ENCODE results near the gene DTX1. TPM values are rescaled to one million over a fixed set of nuclear protein-coding genes. Genes with fewer than 3 reads are reported as not detected.

Gene DTX1
- total RNA-seq, 1 experiment from 2014 or later = 3.0 TPM

DNA sequence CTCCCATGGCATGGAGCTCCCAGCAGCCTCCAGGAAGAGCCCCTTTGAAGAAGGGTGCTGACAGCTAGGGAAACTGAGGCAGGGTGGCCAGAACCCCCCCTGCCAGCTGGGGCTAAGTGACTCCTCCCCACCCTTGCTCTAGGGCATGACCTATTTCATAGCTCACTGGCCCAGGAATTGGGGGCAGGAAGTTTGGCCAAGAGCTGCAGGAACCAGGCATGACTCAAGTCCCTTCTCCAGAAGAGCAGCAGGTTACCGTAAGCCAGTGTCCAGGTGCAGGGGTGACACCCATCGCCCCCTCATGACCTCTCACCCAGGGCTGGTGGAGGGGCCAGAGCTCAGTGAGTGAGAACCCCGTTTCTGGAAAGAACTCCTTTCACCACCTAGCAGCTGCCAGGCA, 77.1 kb downstream of the DTX1 start:
- Histone ChIP-seq H3K4ac (ENCODE audit: low read depth, low read length) (no peak overlapping the region), H2BK12ac (ENCODE audit: insufficient read length, low read depth, low read length) (no peak overlapping the region), H3K9ac (ENCODE audit: extremely low read depth, insufficient read length, low read length) (no peak overlapping the region), H4K8ac (replicated peaks; ENCODE audit: insufficient read length, low read depth, low read length) (no peak overlapping the region), H4K20me1 (ENCODE audit: control insufficient read depth, insufficient read depth, insufficient read length) (no peaks in the 10 kb centered on the region), H2AFZ (ENCODE audit: low read length) (no peak overlapping the region), H2BK5ac (ENCODE audit: insufficient read length, low read length) (no peak overlapping the region), H4K91ac (ENCODE audit: insufficient read length, low read depth, low read length) (no peak overlapping the region), H3K79me1 (ENCODE audit: insufficient read depth, low read depth, low read length, poor library complexity, severe bottlenecking) (no peaks in the 10 kb centered on the region), H3K27me3 (ENCODE audit: insufficient read depth, low read length) (no peaks in the 10 kb centered on the region), H3K23me2 (ENCODE audit: insufficient read length, low read depth, low read length, poor library complexity, severe bottlenecking) (peaks cover 12% of the 10 kb centered on the region), H3K18ac (ENCODE audit: insufficient read length, low read depth, low read length) (no peak overlapping the region), H3K79me2 (ENCODE audit: insufficient read depth, low read length) (no peaks in the 10 kb centered on the region), H3K4me2 (ENCODE audit: insufficient read depth, insufficient read length, low read length) (no peak overlapping the region), H3K14ac (ENCODE audit: insufficient read depth, low read length) (no peak overlapping the region), H3K56ac (ENCODE audit: insufficient read length, low read depth, low read length) (no peak overlapping the region), H2AK5ac (ENCODE audit: insufficient read length, low read length) (no peak overlapping the region), H3K9me3 (ENCODE audit: control insufficient read depth, low read depth, low read length) (no peaks in the 10 kb centered on the region), H2BK20ac (ENCODE audit: low read depth, low read length, poor library complexity, severe bottlenecking) (no peak overlapping the region), H3K23ac (ENCODE audit: insufficient read length, low read depth, low read length) (no peak overlapping the region), H4K5ac (ENCODE audit: insufficient read length, low read depth, low read length) (no peak overlapping the region), H3K27ac (ENCODE audit: insufficient read length, low read depth, low read length) (no peak overlapping the region), H2BK15ac (ENCODE audit: low read depth, low read length) (no peak overlapping the region), H2BK120ac (ENCODE audit: low read depth, low read length, poor library complexity, severe bottlenecking) (no peak overlapping the region), H3K4me1 (ENCODE audit: insufficient read depth, low read length) (no peaks in the 10 kb centered on the region), H3T11ph (ENCODE audit: low read length) (no peak overlapping the region)
- H3K36me3 Mint-ChIP-seq (ENCODE audit: insufficient read depth in 1 of 3, low read depth in 3 of 3) = no peaks in the 10 kb centered on the region
- H3K27me3 Mint-ChIP-seq (ENCODE audit: low read depth) = peaks cover 36% of the 10 kb centered on the region
- DNase-seq = no peak
- H3K27ac Mint-ChIP-seq = no peak overlapping the region
- no CpG with 5 or more reads among the region's 3 CpGs for WGBS (ENCODE audit: extremely low coverage, insufficient read length, low lambda C conversion rate)
- no peak overlapping the region for H3K4me3 Mint-ChIP-seq
- TF ChIP-seq CTCF (conservative IDR thresholded peaks at IDR 0.05) = no peak
- H3K9me3 Mint-ChIP-seq = peaks cover 0 to 2% of the 10 kb centered on the region in 2 experiments; a peak in 2 of 5 replicates
- peaks cover 12 to 20% of the 10 kb centered on the region in 2 experiments for H3K4me1 Mint-ChIP-seq

Measured in H9 (cell line).